Measurements from ENCODE around the gene TRUB1. TPM values are rescaled to one million over a fixed set of nuclear protein-coding genes. Genes with fewer than 3 reads are reported as not detected.

TRUB1 gene
- total and polyA plus RNA-seq, 2 donors (not counting 3 experiments of a cell fraction or from before 2014, with no cell fraction given), result 4.6 to 16.7 TPM

DNA sequence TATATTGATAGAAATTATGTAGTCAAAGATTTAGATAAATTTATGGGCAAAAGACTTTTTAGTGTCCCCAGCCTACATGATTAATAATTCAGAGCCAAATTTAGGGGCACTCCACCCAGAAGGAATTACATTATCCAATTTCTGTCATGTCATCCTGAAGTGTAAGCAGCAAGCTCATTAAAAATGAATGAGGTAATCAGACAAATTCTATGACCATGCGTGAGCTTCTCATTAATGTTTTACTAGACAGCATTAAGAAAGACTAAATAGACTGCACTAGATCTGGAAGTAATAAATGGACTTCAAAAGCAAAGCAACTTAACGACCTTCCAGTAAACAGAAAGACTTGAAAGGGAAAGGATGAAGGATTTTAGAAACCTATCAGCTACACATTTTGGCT, 22.7 kb upstream of the TRUB1 start:
- DNase-seq (ENCODE audit: low read depth, low spot score), result no peak
- H2AFZ ChIP-seq (ENCODE audit: low read depth, low read length), result no peak overlapping the region
- H3K9ac ChIP-seq (replicated peaks; ENCODE audit: extremely low read depth, insufficient read depth, low read length), result no peak overlapping the region
- no peaks in the 10 kb centered on the region for H3K79me2 ChIP-seq (ENCODE audit: control insufficient read depth, insufficient read depth, low read length)
- BruUV-seq (replicated peaks), result no TSS peak
- no peaks in the 10 kb centered on the region for H3K4me1 ChIP-seq (ENCODE audit: control insufficient read depth, extremely low read depth, insufficient read depth, low read length)
- H3K4me2 ChIP-seq (ENCODE audit: insufficient read depth, low read length), result no peak overlapping the region
- H3K27ac ChIP-seq (ENCODE audit: insufficient read depth, low read depth, low read length), result no peak overlapping the region
- CTCF ChIA-PET, result interaction anchor here (0.9 to 1.4 kb wide), 3 partner anchors 28 to 87 kb away, joined by 3 read pairs; no protein-coding TSS in a partner anchor
- H3K9me3 ChIP-seq (replicated peaks; ENCODE audit: control insufficient read depth, insufficient read depth, low read length), result no peaks in the 10 kb centered on the region
- intact Hi-C loops (cut with micrococcal nuclease) (no loop called here), dilution Hi-C loops (cut with MboI; ENCODE audit: extremely low pct_ligation_motif_present, low sequenced_read_pairs) (no loop called here)
- H4K20me1 ChIP-seq (replicated peaks; ENCODE audit: control insufficient read depth, extremely low read depth, insufficient read depth, low read length), result no peaks in the 10 kb centered on the region
- POLR2A ChIA-PET, result no interaction called here
- no peaks in the 10 kb centered on the region for H3K9me1 ChIP-seq (replicated peaks; ENCODE audit: control insufficient read depth, extremely low read depth, insufficient read depth, low read length)
- no peaks in the 10 kb centered on the region for H3K36me3 ChIP-seq (ENCODE audit: control insufficient read depth in 2 of 2, extremely low read depth in 1 of 2, insufficient read depth in 2 of 2, low read length in 2 of 2)
- H3K27me3 ChIP-seq (ENCODE audit: control insufficient read depth in 2 of 2, insufficient read depth in 2 of 2, low read length in 2 of 2), result no peaks in the 10 kb centered on the region
- no peak overlapping the region for H3K4me3 ChIP-seq (replicated peaks in 1 of 3; ENCODE audit: insufficient read depth in 1 of 3, low read depth in 1 of 3, low read length in 3 of 3)
- TF ChIP-seq, protein P1, sequence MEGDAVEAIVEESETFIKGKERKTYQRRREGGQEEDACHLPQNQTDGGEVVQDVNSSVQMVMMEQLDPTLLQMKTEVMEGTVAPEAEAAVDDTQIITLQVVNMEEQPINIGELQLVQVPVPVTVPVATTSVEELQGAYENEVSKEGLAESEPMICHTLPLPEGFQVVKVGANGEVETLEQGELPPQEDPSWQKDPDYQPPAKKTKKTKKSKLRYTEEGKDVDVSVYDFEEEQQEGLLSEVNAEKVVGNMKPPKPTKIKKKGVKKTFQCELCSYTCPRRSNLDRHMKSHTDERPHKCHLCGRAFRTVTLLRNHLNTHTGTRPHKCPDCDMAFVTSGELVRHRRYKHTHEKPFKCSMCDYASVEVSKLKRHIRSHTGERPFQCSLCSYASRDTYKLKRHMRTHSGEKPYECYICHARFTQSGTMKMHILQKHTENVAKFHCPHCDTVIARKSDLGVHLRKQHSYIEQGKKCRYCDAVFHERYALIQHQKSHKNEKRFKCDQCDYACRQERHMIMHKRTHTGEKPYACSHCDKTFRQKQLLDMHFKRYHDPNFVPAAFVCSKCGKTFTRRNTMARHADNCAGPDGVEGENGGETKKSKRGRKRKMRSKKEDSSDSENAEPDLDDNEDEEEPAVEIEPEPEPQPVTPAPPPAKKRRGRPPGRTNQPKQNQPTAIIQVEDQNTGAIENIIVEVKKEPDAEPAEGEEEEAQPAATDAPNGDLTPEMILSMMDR (IDR thresholded peaks at IDR 0.05; ENCODE audit: extremely low read depth in 1 of 2, insufficient read depth in 1 of 2, low read depth in 1 of 2, low read length in 2 of 2), result no peak
- TF ChIP-seq POLR2A (IDR thresholded peaks at IDR 0.05; ENCODE audit: low read depth, low read length) (no peak), FOS (IDR thresholded peaks at IDR 0.05; ENCODE audit: borderline replicate concordance, insufficient read depth, low read length) (no peak), GATA2 (IDR thresholded peaks at IDR 0.05; ENCODE audit: insufficient read depth, insufficient read length, low read depth, low read length) (no peak)
- TF ChIP-seq, protein P2, sequence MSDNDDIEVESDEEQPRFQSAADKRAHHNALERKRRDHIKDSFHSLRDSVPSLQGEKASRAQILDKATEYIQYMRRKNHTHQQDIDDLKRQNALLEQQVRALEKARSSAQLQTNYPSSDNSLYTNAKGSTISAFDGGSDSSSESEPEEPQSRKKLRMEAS (IDR thresholded peaks at IDR 0.05; ENCODE audit: insufficient read depth, insufficient read length), result no peak
- no peak for FAIRE-seq

DNA sequence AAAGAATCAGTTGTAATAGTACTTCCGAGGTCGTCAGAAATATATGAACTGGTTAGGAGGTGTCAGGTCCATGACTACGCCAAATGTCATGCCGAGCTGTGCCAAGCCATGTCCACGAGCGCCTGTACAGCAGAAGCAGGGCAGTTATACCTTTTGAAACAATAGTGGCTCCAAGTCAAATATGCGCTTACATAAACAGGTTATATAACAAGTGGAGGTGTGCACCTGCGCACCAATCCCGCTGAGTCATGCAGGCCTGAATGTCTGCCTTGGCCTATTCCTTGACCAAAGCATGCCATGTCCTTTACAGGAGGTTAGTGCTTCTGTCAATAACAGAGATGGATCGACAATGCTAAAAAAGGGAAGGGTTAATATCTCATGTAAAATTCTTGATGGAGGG, 21.3 kb upstream of the TRUB1 start:
- CTCF ChIA-PET, result interaction anchor here (1.4 kb wide), 1 partner anchor 37 kb away, joined by 3 read pairs; no protein-coding TSS in a partner anchor
- H3K9me1 ChIP-seq (replicated peaks; ENCODE audit: control insufficient read depth, extremely low read depth, insufficient read depth, low read length), result no peaks in the 10 kb centered on the region
- H3K9me3 ChIP-seq (replicated peaks; ENCODE audit: control insufficient read depth, insufficient read depth, low read length), result no peaks in the 10 kb centered on the region
- no peaks in the 10 kb centered on the region for H4K20me1 ChIP-seq (replicated peaks; ENCODE audit: control insufficient read depth, extremely low read depth, insufficient read depth, low read length)
- no TSS peak for BruUV-seq (replicated peaks)
- no peaks in the 10 kb centered on the region for H3K79me2 ChIP-seq (ENCODE audit: control insufficient read depth, insufficient read depth, low read length)
- dilution Hi-C loops (cut with MboI; ENCODE audit: extremely low pct_ligation_motif_present, low sequenced_read_pairs), result no loop called here
- H3K9ac ChIP-seq (replicated peaks; ENCODE audit: extremely low read depth, insufficient read depth, low read length), result no peak overlapping the region
- TF ChIP-seq, protein P1 (IDR thresholded peaks at IDR 0.05; ENCODE audit: extremely low read depth in 1 of 2, insufficient read depth in 1 of 2, low read depth in 1 of 2, low read length in 2 of 2), result no peak
- TF ChIP-seq POLR2AphosphoS5 (IDR thresholded peaks at IDR 0.05; ENCODE audit: insufficient read depth, low read depth, low read length) (no peak), GATA2 (IDR thresholded peaks at IDR 0.05; ENCODE audit: insufficient read depth, insufficient read length, low read depth, low read length) (no peak), MYC (IDR thresholded peaks at IDR 0.05; ENCODE audit: low read depth, low read length) (no peak), FOS (IDR thresholded peaks at IDR 0.05; ENCODE audit: borderline replicate concordance, insufficient read depth, low read length) (no peak), JUN (IDR thresholded peaks at IDR 0.05; ENCODE audit: borderline replicate concordance, insufficient read depth, insufficient read length, low read depth) (no peak), EZH2 (IDR thresholded peaks at IDR 0.05; ENCODE audit: borderline replicate concordance, low read depth, low read length, severe bottlenecking) (no peak), POLR2A (IDR thresholded peaks at IDR 0.05; ENCODE audit: low read depth, low read length) (no peak)
- TF ChIP-seq, protein P2 (IDR thresholded peaks at IDR 0.05; ENCODE audit: insufficient read depth, insufficient read length), result no peak
- H3K27ac ChIP-seq (ENCODE audit: insufficient read depth, low read depth, low read length), result no peak overlapping the region
- no peaks in the 10 kb centered on the region for H3K36me3 ChIP-seq (ENCODE audit: control insufficient read depth in 2 of 2, extremely low read depth in 1 of 2, insufficient read depth in 2 of 2, low read length in 2 of 2)
- H2AFZ ChIP-seq (ENCODE audit: low read depth, low read length), result no peak overlapping the region
- no peak overlapping the region for H3K4me3 ChIP-seq (replicated peaks in 1 of 3; ENCODE audit: insufficient read depth in 1 of 3, low read depth in 1 of 3, low read length in 3 of 3)
- H3K27me3 ChIP-seq (ENCODE audit: control insufficient read depth in 2 of 2, insufficient read depth in 2 of 2, low read length in 2 of 2), result no peaks in the 10 kb centered on the region
- intact Hi-C loops (cut with micrococcal nuclease), result no loop called here
- FAIRE-seq (no peak), DNase-seq (ENCODE audit: low read depth, low spot score) (no peak)
- H3K4me2 ChIP-seq (ENCODE audit: insufficient read depth, low read length), result no peak overlapping the region
- H3K4me1 ChIP-seq (ENCODE audit: control insufficient read depth, extremely low read depth, insufficient read depth, low read length), result no peaks in the 10 kb centered on the region
- POLR2A ChIA-PET, result no interaction called here
